ENCODE results near the gene CDC7.

Gene CDC7

GRCh38 chr1:91501523-91501851 is 836 bp downstream of the CDC7 start:
- POLR2A ChIA-PET = interaction anchor here (0.7 kb wide), 1 partner anchor 13 kb away, joined by 3 read pairs; no protein-coding TSS in a partner anchor
- H3K4me3 ChIP-seq (ENCODE audit: low read depth, low read length) = peak overlapping the region; percentile 88
- TF ChIP-seq CTCF (IDR thresholded peaks at IDR 0.05; ENCODE audit: insufficient read depth, low read length, missing control alignments) = no peak
- DNase-seq (ENCODE audit: low read depth, low spot score) = no peak
- CTCF ChIA-PET = interaction anchor here (0.8 to 5.6 kb wide), 13 partner anchors 11 to 790 kb away, joined by 3 to 63 read pairs (median 5); no protein-coding TSS in a partner anchor

- DNase-seq (ENCODE audit: low read depth, low spot score) = no peak
- ChIA-PET POLR2A (no interaction called here), CTCF (interaction anchor here (0.7 to 5.6 kb wide), 14 partner anchors 11 to 495 kb away, joined by 3 to 63 read pairs (median 5); partner anchors contain the start of gene HFM1)
- no peak for TF ChIP-seq CTCF (IDR thresholded peaks at IDR 0.05; ENCODE audit: insufficient read depth, low read length, missing control alignments)
- peak overlapping the region; percentile 88 for H3K4me3 ChIP-seq (ENCODE audit: low read depth, low read length)
These were observed 1.5 kb downstream of the CDC7 start for GRCh38 chr1:91501971-91502671.

- no peak for TF ChIP-seq CTCF (IDR thresholded peaks at IDR 0.05; ENCODE audit: insufficient read depth, low read length, missing control alignments)
- CTCF ChIA-PET = interaction anchor here (0.7 to 5.6 kb wide), 12 partner anchors 10 to 495 kb away, joined by 3 to 63 read pairs (median 6); partner anchors contain the start of gene HFM1
- POLR2A ChIA-PET = no interaction called here
- no peak for DNase-seq (ENCODE audit: low read depth, low spot score)
- no peak overlapping the region for H3K4me3 ChIP-seq (ENCODE audit: low read depth, low read length)
These were observed 2.1 kb downstream of the CDC7 start for GRCh38 chr1:91502672-91503184.

GRCh38 chr1:91503332-91503900 is 2.8 kb downstream of the CDC7 start:
- no peak overlapping the region for H3K4me3 ChIP-seq (ENCODE audit: low read depth, low read length)
- TF ChIP-seq CTCF (IDR thresholded peaks at IDR 0.05; ENCODE audit: insufficient read depth, low read length, missing control alignments) = no peak
- POLR2A ChIA-PET = no interaction called here
- CTCF ChIA-PET = interaction anchor here (1.3 to 5.6 kb wide), 8 partner anchors 9 to 425 kb away, joined by 3 to 63 read pairs (median 8); no protein-coding TSS in a partner anchor
- DNase-seq (ENCODE audit: low read depth, low spot score) = no peak

- ChIA-PET CTCF (interaction anchor here (0.6 to 5.6 kb wide), 6 partner anchors 9 to 435 kb away, joined by 3 to 63 read pairs (median 4); no protein-coding TSS in a partner anchor), POLR2A (interaction anchor here (0.5 kb wide), 1 partner anchor 420 kb away, joined by 4 read pairs; no protein-coding TSS in a partner anchor)
- TF ChIP-seq CTCF (IDR thresholded peaks at IDR 0.05; ENCODE audit: insufficient read depth, low read length, missing control alignments) = no peak
- DNase-seq (ENCODE audit: low read depth, low spot score) = no peak
- H3K4me3 ChIP-seq (ENCODE audit: low read depth, low read length) = no peak overlapping the region
These were observed 3.4 kb downstream of the CDC7 start for GRCh38 chr1:91503975-91504530.

GRCh38 chr1:91505086-91505485 is 4.4 kb downstream of the CDC7 start:
- no peak for TF ChIP-seq CTCF (IDR thresholded peaks at IDR 0.05; ENCODE audit: insufficient read depth, low read length, missing control alignments)
- H3K4me3 ChIP-seq (ENCODE audit: low read depth, low read length) = no peak overlapping the region
- ChIA-PET POLR2A (no interaction called here), CTCF (interaction anchor here (1.9 to 10.8 kb wide), 3 partner anchors 8 to 422 kb away, joined by 4 to 426 read pairs (median 63); no protein-coding TSS in a partner anchor)
- DNase-seq (ENCODE audit: low read depth, low spot score) = no peak
